RWPE1 (cell line): ENCODE results near the gene TRPM3.

Source experiments
- CTCF ChIA-PET: fragments of 350-600 bp; sonication (Branson Sonifier 250); formaldehyde crosslinking; extraction: SDS; loops from one replicate; lab custom pipeline; 2021; lab: Yijun Ruan, JAX
- POLR2A ChIA-PET: fragments of 400-600 bp; formaldehyde crosslinking; extraction: SDS; loops from one replicate; lab custom pipeline; 2020; ENCODE audit warnings: antibody characterized with exemption; ENCODE audit not compliant: low non-redundant PET; lab: Yijun Ruan, JAX
- DNase-seq: peaks from one replicate; pipeline ENCODE4 v3.0.0; 2012; ENCODE audit warnings: low spot score
- H3K27ac ChIP-seq: fragments of 450-650 bp; 2 replicates; pipeline ENCODE4 v1.5.1; 2017
- TF ChIP-seq, protein P1 (sequence below): fragments of 450-650 bp; conservative IDR thresholded peaks from 2 replicates; pipeline ENCODE4 v1.5.1; 2017; ENCODE audit warnings: low read depth, mild to moderate bottlenecking

Gene TRPM3

DNA sequence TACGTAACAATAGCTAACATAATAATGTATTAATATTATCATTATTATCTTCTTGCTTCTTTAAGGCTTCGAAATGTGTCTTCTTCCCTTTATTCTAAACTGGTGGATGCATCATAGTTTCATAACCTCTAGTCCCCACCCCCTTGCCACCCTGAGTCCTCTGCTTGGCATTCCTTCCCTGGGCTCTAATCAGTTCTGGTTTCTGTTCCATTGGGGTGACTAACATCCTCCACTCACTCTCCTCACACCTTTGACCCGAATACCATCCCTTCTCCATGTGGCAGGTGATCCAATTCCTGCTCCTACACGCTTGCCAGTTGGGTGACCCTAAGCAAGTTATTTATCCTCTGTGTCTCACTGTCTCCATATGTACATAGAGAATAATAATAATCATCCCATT is 286.1 kb downstream of the TRPM3 start:
- H3K27ac ChIP-seq, result no peak overlapping the region
- peak; percentile 22 for DNase-seq
- CTCF ChIA-PET, result interaction anchor here (0.6 kb wide), 1 partner anchor 199 kb away, joined by 3 read pairs; no protein-coding TSS in a partner anchor
- TF ChIP-seq, protein P1, sequence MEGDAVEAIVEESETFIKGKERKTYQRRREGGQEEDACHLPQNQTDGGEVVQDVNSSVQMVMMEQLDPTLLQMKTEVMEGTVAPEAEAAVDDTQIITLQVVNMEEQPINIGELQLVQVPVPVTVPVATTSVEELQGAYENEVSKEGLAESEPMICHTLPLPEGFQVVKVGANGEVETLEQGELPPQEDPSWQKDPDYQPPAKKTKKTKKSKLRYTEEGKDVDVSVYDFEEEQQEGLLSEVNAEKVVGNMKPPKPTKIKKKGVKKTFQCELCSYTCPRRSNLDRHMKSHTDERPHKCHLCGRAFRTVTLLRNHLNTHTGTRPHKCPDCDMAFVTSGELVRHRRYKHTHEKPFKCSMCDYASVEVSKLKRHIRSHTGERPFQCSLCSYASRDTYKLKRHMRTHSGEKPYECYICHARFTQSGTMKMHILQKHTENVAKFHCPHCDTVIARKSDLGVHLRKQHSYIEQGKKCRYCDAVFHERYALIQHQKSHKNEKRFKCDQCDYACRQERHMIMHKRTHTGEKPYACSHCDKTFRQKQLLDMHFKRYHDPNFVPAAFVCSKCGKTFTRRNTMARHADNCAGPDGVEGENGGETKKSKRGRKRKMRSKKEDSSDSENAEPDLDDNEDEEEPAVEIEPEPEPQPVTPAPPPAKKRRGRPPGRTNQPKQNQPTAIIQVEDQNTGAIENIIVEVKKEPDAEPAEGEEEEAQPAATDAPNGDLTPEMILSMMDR, result no peak
- POLR2A ChIA-PET, result no interaction called here

DNA sequence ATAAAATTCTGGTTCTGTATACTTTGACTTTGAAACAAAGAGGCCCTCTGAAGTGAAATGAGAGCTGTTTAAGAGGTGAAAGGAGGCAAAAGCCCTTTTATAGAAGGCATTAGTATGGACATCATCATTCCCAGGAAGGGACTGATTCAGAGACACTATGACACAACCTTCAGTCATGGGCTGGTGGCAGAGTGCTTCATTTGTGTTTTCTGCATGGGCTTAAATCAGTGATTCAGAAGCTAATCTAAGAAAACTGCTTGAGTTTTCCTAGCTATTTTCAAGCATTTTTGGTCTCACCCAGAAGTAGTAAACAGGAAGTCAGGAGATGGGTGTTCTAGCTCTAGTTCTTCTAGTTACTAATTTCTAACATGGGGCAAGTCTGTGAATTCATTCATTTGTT is 288.9 kb downstream of the TRPM3 start:
- POLR2A ChIA-PET, result no interaction called here
- TF ChIP-seq, protein P1, result no peak
- CTCF ChIA-PET, result interaction anchor here (0.6 kb wide), 1 partner anchor 72 kb away, joined by 3 read pairs; no protein-coding TSS in a partner anchor
- no peak for DNase-seq
- no peak overlapping the region for H3K27ac ChIP-seq

DNA sequence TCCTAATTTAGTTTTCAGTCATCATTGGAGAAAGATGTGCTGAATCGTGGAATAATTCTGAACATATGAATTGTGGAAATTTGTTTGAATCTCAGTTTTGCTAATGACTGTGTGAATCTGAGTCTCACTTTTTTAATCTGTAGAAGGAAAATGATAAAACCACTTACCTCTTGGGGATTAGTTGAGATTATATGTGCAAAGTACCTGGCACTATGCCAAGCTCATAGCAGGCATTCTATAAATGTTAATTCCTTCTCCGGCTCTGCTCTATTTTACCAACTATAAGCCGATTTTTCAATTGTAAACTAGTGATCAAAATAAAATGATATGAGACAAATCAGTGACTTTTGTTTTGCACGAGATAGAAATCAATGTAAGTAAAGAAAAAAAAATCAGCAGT is 290.8 kb downstream of the TRPM3 start:
- no peak overlapping the region for H3K27ac ChIP-seq
- ChIA-PET POLR2A (no interaction called here), CTCF (no interaction called here)
- DNase-seq, result no peak
- TF ChIP-seq, protein P1, result no peak

DNA sequence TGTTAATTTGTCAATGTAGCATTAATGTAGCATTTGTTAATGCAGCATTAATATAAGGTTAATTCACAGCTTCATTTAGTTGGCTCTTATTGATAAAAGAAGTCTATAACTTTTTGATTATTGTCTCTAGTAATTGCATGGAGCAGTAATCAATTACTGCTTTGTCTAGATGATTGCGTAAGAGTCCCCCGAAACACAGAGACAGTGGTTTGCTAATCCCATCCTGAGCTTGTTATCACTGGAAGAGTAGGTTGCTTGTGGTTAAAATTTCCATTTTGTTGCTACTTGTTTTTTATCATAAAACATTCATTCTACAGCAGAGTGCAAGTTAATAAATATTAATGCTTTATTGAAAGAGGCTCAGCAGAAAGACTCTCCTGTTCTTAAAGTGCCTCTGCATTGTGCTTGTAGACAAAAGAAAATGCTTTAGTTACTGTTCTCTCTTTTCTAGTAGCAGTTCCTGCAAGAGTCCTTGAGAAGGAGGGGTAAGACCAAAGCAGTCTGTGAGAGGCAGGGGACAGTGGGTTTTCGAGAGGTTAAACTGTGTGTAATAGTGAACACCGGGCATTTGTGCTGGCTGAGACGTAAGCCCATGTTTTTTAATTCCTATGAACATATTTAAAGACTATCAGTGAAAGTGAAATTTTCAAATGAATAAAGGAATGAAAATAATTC is 291.7 kb downstream of the TRPM3 start:
- TF ChIP-seq, protein P1, result no peak
- H3K27ac ChIP-seq, result no peak overlapping the region
- DNase-seq, result no peak
- POLR2A ChIA-PET, result no interaction called here
- CTCF ChIA-PET, result no interaction called here

DNA sequence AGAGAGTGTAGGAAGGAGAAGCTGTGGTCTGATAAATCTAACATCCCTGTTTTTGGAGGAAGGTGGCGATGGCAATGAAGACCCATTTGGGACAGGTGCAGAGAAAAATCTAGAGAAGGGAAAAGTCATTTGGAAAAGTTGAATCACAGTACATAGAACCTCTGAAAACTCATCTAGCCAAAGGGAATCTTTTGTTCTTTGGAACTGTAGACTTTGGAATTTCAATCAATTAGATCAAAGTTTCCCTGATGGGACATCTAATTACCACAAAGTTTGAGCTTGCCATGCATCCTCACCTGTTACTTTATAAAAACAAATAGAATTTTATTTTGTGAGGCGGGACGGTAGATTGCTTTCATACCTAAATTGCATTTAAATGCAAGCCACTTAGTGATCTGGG is 294.9 kb downstream of the TRPM3 start:
- H3K27ac ChIP-seq, result no peak overlapping the region
- ChIA-PET CTCF (interaction anchor here (0.9 kb wide), 1 partner anchor 37 kb away, joined by 7 read pairs; no protein-coding TSS in a partner anchor), POLR2A (no interaction called here)
- DNase-seq, result no peak
- TF ChIP-seq, protein P1, result no peak

DNA sequence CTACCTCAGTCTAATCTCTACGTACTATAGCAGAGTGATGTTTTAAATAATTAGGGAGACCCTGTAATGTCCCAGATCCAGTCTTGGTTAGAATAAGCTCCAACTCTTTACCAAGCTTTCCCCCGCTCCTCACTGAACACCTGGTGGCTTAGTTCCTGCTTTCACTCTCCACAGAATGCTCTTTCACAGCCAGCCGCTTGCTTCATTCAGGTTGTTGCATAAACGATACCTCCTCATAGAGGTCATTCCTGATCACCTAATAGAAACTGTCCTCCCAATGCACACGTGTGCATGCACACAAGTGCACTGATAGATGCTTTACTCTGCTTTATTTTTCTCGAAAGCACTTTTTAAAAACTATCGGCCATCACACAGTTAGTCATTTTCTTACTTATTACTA is 298.1 kb downstream of the TRPM3 start:
- no peak overlapping the region for H3K27ac ChIP-seq
- CTCF ChIA-PET, result interaction anchor here (0.5 kb wide), 1 partner anchor 427 kb away, joined by 3 read pairs; no protein-coding TSS in a partner anchor
- DNase-seq, result no peak
- TF ChIP-seq, protein P1, result no peak
- POLR2A ChIA-PET, result interaction anchor here (0.5 kb wide), 1 partner anchor 49 kb away, joined by 3 read pairs; no protein-coding TSS in a partner anchor
